ENCODE data around the gene MRPL4. TPM values are rescaled to one million over a fixed set of nuclear protein-coding genes. Genes with fewer than 3 reads are reported as not detected.

Gene MRPL4
- total RNA-seq (10 to 100 TPM; 37.2 to 53.1 TPM), polyA plus RNA-seq (ENCODE audit: insufficient read length in 6 of 6) (10 to 100 TPM; 27.5 to 41.6 (median 34.6) TPM)
- long read RNA-seq, donor 1, transcript MRPL4-201 (9 exons, 1,455 nt), result major isoform, 21 of 33 reads
- long read RNA-seq, donor 1, partial matches to known transcripts, result 5 of 33 reads
- long read RNA-seq, donor 1, other reads (novel, unspliced or antisense), result 5 of 33 reads
- long read RNA-seq, donor 2, transcript MRPL4-201 (9 exons, 1,455 nt), result major isoform, 14 of 23 reads
- long read RNA-seq, donor 2, partial matches to known transcripts, result 6 of 23 reads
- long read RNA-seq, donor 2, other reads (novel, unspliced or antisense), result 0 of 23 reads
- long read RNA-seq, donor 3, transcript MRPL4-201 (9 exons, 1,455 nt), result major isoform, 19 of 23 reads
- long read RNA-seq, donor 3, partial matches to known transcripts, result 0 of 23 reads
- long read RNA-seq, donor 3, other reads (novel, unspliced or antisense), result 0 of 23 reads
- long read RNA-seq, donor 4, transcript MRPL4-201 (9 exons, 1,455 nt), result major isoform, 26 of 41 reads
- long read RNA-seq, donor 4, transcript MRPL4-207 (8 exons, 1,423 nt), result minor isoform, 5 of 41 reads
- long read RNA-seq, donor 4, partial matches to known transcripts, result 9 of 41 reads
- long read RNA-seq, donor 4, other reads (novel, unspliced or antisense), result 1 of 41 reads
- long read RNA-seq, donor 5, transcript MRPL4-201 (9 exons, 1,455 nt), result major isoform, 11 of 16 reads
- long read RNA-seq, donor 5, partial matches to known transcripts, result 0 of 16 reads
- long read RNA-seq, donor 5, other reads (novel, unspliced or antisense), result 5 of 16 reads
- long read RNA-seq, donor 6, transcript MRPL4-201 (9 exons, 1,455 nt), result major isoform, 11 of 24 reads
- long read RNA-seq, donor 6, partial matches to known transcripts, result 9 of 24 reads
- long read RNA-seq, donor 6, other reads (novel, unspliced or antisense), result 0 of 24 reads
- long read RNA-seq, donor 7, transcript MRPL4-201 (9 exons, 1,455 nt), result major isoform, 9 of 10 reads
- long read RNA-seq, donor 7, partial matches to known transcripts, result 0 of 10 reads
- long read RNA-seq, donor 7, other reads (novel, unspliced or antisense), result 0 of 10 reads
- long read RNA-seq, donor 8, transcript MRPL4-201 (9 exons, 1,455 nt), result major isoform, 20 of 21 reads
- long read RNA-seq, donor 8, partial matches to known transcripts, result 0 of 21 reads
- long read RNA-seq, donor 8, other reads (novel, unspliced or antisense), result 0 of 21 reads
- long read RNA-seq, donor 9, result 0 reads
- long read RNA-seq, donor 10, transcript MRPL4-201 (9 exons, 1,455 nt), result major isoform, 31 of 67 reads
- long read RNA-seq, donor 10, transcript MRPL4-207 (8 exons, 1,423 nt), result minor isoform, 20 of 67 reads
- long read RNA-seq, donor 10, partial matches to known transcripts, result 13 of 67 reads
- long read RNA-seq, donor 10, other reads (novel, unspliced or antisense), result 2 of 67 reads
- long read RNA-seq, donor 11, result 0 reads
- long read RNA-seq, donor 12, transcript MRPL4-201 (9 exons, 1,455 nt), result major isoform, 15 of 16 reads
- long read RNA-seq, donor 12, partial matches to known transcripts, result 0 of 16 reads
- long read RNA-seq, donor 12, other reads (novel, unspliced or antisense), result 0 of 16 reads

- no peaks in the 10 kb centered on the region for H3K27me3 ChIP-seq
- peaks cover 3 to 27% of the 10 kb centered on the region in 2 donors for H3K4me1 ChIP-seq
- peak within 1 kb of the TSS; percentile 80 to 81 for H3K4me3 ChIP-seq
- TF ChIP-seq CTCF (IDR thresholded peaks at IDR 0.05), result no peak
- H3K27ac ChIP-seq, result peak within 1 kb of the TSS; percentile 53 to 77
- DNase-seq, result peak; percentile 96 to 98 (median 96)
- intact Hi-C loops (cut with DNase I), result no loop called here
- ATAC-seq, result peak; percentile 92
- H3K9me3 ChIP-seq, result no peaks in the 10 kb centered on the region
- H3K36me3 ChIP-seq, result peaks cover 0 to 33% of the 10 kb centered on the region in 2 donors
Observed at GRCh38 chr19:10251792-10252694, at the start of gene MRPL4. Gene MRPL4, plus strand, starts transcription at chr19:10252214. Its CDS starts 40 bp downstream, at chr19:10252254.

GRCh38 chr19:10203686-10204085 is 48.3 kb upstream of the MRPL4 start:
- intact Hi-C loops (cut with DNase I), result no loop called here
- H3K36me3 ChIP-seq, result no peaks in the 10 kb centered on the region
- H3K4me3 ChIP-seq, result no peak overlapping the region
- TF ChIP-seq CTCF (IDR thresholded peaks at IDR 0.05), result no peak
- no peaks in the 10 kb centered on the region for H3K27me3 ChIP-seq
- H3K9me3 ChIP-seq, result peaks cover 0 to 5% of the 10 kb centered on the region in 2 donors
- ATAC-seq (no peak), DNase-seq (no peak)
- no peak overlapping the region for H3K27ac ChIP-seq
- peaks cover 0 to 10% of the 10 kb centered on the region in 2 donors for H3K4me1 ChIP-seq

- no peak for TF ChIP-seq CTCF (IDR thresholded peaks at IDR 0.05)
- intact Hi-C loops (cut with DNase I), result no loop called here
- peak overlapping the region in 1 of 2 donors; percentile 62 for H3K27ac ChIP-seq
Observed at GRCh38 chr19:10205636-10206035, 46.4 kb upstream of the MRPL4 start.

More at GRCh38 chr19:10205636-10206035, 46.4 kb upstream of the MRPL4 start:
- Histone ChIP-seq H3K9me3 (peaks cover 0 to 5% of the 10 kb centered on the region in 2 donors), H3K27me3 (no peaks in the 10 kb centered on the region), H3K36me3 (no peaks in the 10 kb centered on the region), H3K4me1 (peaks cover 0 to 3% of the 10 kb centered on the region in 2 donors), H3K4me3 (no peak overlapping the region)
- DNase-seq (no peak), ATAC-seq (no peak)
